WERI-Rb-1 (cell line): ENCODE measurements around the gene ARMC2.
"Not testable (repeated sequence)": the region's sequence is repeated elsewhere in the genome, so short reads cannot be mapped to it uniquely, and the experiment has no call there.

Experiments used
- DNase-seq: peaks from one replicate; pipeline ENCODE4 v3.0.0-alpha.2; 2020
- H3K27ac ChIP-seq: fragments of 250-450 bp; sonication (Bioruptor Pico); 2 replicates; pipeline ENCODE4 v1.5.1; 2020; ENCODE audit warnings: mild to moderate bottlenecking, moderate library complexity
- H3K27me3 ChIP-seq: fragments of 250-450 bp; sonication (Bioruptor Pico); 2 replicates; pipeline ENCODE4 v1.5.1; 2021; ENCODE audit warnings: mild to moderate bottlenecking, low read depth, moderate library complexity; ENCODE audit not compliant: insufficient read depth, severe bottlenecking
- H3K36me3 ChIP-seq: fragments of 250-450 bp; sonication (Bioruptor Pico); 2 replicates; pipeline ENCODE4 v1.5.1; 2020; ENCODE audit warnings: mild to moderate bottlenecking, moderate library complexity
- H3K4me3 ChIP-seq: 2 replicates; pipeline ENCODE4 v1.5.1; 2011; ENCODE audit warnings: low read depth, mild to moderate bottlenecking, control low read depth, low read length
- H3K9me3 ChIP-seq: fragments of 250-450 bp; sonication (Bioruptor Pico); 2 replicates; pipeline ENCODE4 v1.5.1; 2021; ENCODE audit warnings: mild to moderate bottlenecking, moderate library complexity; ENCODE audit not compliant: severe bottlenecking
- CTCF ChIP-seq: IDR thresholded peaks from 2 replicates; pipeline ENCODE4 v1.5.1; 2011; ENCODE audit warnings: low read depth, mild to moderate bottlenecking, control low read depth, inconsistent platforms, low read length

Gene ARMC2

GRCh38 chr6:108851756-108852155, 3.5 kb downstream of the ARMC2 start:
- Histone ChIP-seq H3K4me3 (no peak overlapping the region), H3K9me3 (peaks cover 3% of the 10 kb centered on the region), H3K27ac (no peak overlapping the region), H3K27me3 (no peaks in the 10 kb centered on the region), H3K36me3 (peaks cover 5% of the 10 kb centered on the region)
- TF ChIP-seq CTCF: no peak
- no peak for DNase-seq

GRCh38 chr6:108853077-108853476, 4.9 kb downstream of the ARMC2 start:
- DNase-seq: no peak
- H3K27ac ChIP-seq: no peak overlapping the region
- no peak for TF ChIP-seq CTCF
- H3K27me3 ChIP-seq: no peaks in the 10 kb centered on the region
- peaks cover 8% of the 10 kb centered on the region for H3K9me3 ChIP-seq
- peaks cover 16% of the 10 kb centered on the region for H3K36me3 ChIP-seq
- no peak overlapping the region for H3K4me3 ChIP-seq

GRCh38 chr6:108862479-108863191, 14.4 kb downstream of the ARMC2 start:
- Histone ChIP-seq H3K9me3 (no peaks in the 10 kb centered on the region), H3K4me3 (no peak overlapping the region), H3K27me3 (no peaks in the 10 kb centered on the region), H3K36me3 (peaks cover 4% of the 10 kb centered on the region), H3K27ac (no peak overlapping the region)
- DNase-seq: no peak
- no peak for TF ChIP-seq CTCF

- not testable (repeated sequence) for H3K36me3 ChIP-seq, H3K4me3 ChIP-seq, H3K27ac ChIP-seq, DNase-seq, H3K27me3 ChIP-seq, H3K9me3 ChIP-seq
These were observed 17.6 kb downstream of the ARMC2 start for GRCh38 chr6:108865751-108866286.

- Histone ChIP-seq H3K4me3 (no peak overlapping the region), H3K27me3 (no peaks in the 10 kb centered on the region), H3K9me3 (no peaks in the 10 kb centered on the region), H3K36me3 (no peaks in the 10 kb centered on the region), H3K27ac (no peak overlapping the region)
- TF ChIP-seq CTCF: no peak
- no peak for DNase-seq
These were observed 18.6 kb downstream of the ARMC2 start for GRCh38 chr6:108866798-108867197.

GRCh38 chr6:108868647-108869046, 20.4 kb downstream of the ARMC2 start:
- no peak for DNase-seq
- no peak for TF ChIP-seq CTCF

More at GRCh38 chr6:108868647-108869046, 20.4 kb downstream of the ARMC2 start:
- Histone ChIP-seq H3K27ac (no peak overlapping the region), H3K4me3 (no peak overlapping the region), H3K36me3 (no peaks in the 10 kb centered on the region), H3K27me3 (no peaks in the 10 kb centered on the region), H3K9me3 (no peaks in the 10 kb centered on the region)
